Adipocyte (in vitro differentiated cells): ENCODE data around the gene MIDN.
"Not testable (repeated sequence)": the region's sequence is repeated elsewhere in the genome, so short reads cannot be mapped to it uniquely, and the experiment has no call there.

ENCODE experiments used
- DNase-seq: peaks from one replicate; pipeline ENCODE4 v3.0.0-alpha.2; 2015; ENCODE audit warnings: low read depth
- H3K27me3 ChIP-seq: replicated peaks from 2 replicates; pipeline ENCODE4 v1.7.0; 2013; ENCODE audit warnings: mild to moderate bottlenecking, low read length, moderate library complexity; ENCODE audit not compliant: control insufficient read depth, insufficient read depth
- H3K36me3 ChIP-seq: 2 replicates; pipeline ENCODE4 v1.7.0; 2013; ENCODE audit warnings: low read length, mild to moderate bottlenecking, moderate library complexity; ENCODE audit not compliant: control insufficient read depth, insufficient read depth, severe bottlenecking
- H3K4me1 ChIP-seq: 2 replicates; pipeline ENCODE4 v1.7.0; 2013; ENCODE audit warnings: mild to moderate bottlenecking, low read length, moderate library complexity; ENCODE audit not compliant: control insufficient read depth, insufficient read depth
- H3K4me3 ChIP-seq: 2 replicates; pipeline ENCODE4 v1.7.0; 2013; ENCODE audit warnings: mild to moderate bottlenecking, low read length, moderate library complexity
- H3K9ac ChIP-seq: 2 replicates; pipeline ENCODE4 v1.7.0; 2013; ENCODE audit warnings: mild to moderate bottlenecking, low read length, moderate library complexity
- H3K9me3 ChIP-seq: 2 replicates; pipeline ENCODE4 v1.7.0; 2013; ENCODE audit warnings: mild to moderate bottlenecking, low read length, moderate library complexity; ENCODE audit not compliant: control insufficient read depth

MIDN gene

GRCh38 chr19:1304197-1304924 is 56.0 kb downstream of the MIDN start:
- Histone ChIP-seq H3K4me3 (no peak overlapping the region), H3K9ac (no peak overlapping the region), H3K36me3 (no peaks in the 10 kb centered on the region), H3K27me3 (peaks cover 9% of the 10 kb centered on the region), H3K9me3 (no peaks in the 10 kb centered on the region), H3K4me1 (no peaks in the 10 kb centered on the region)
- no peak for DNase-seq

DNA sequence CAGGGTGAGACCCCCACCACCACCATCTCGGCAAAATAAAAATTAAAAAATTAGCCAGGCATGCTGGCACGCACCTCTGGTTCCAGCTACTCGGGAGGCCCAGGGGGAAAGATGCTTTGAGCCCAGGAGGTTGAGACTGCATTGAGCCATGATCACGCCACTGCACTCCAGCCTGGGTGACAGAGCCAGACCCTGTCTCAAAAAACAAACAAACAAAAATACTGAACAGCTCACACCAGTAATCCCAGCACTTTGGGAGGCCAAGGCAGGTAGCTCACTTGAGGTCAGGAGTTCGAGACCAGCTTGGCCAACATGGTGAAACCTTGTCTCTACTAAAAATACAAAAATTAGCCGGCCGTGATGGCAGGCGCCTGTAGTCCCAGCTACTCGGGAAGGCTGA is 57.0 kb downstream of the MIDN start:
- not testable (repeated sequence) for DNase-seq, H3K9me3 ChIP-seq, H3K4me1 ChIP-seq, H3K4me3 ChIP-seq, H3K9ac ChIP-seq, H3K36me3 ChIP-seq
- peaks cover 15% of the 10 kb centered on the region for H3K27me3 ChIP-seq

- H3K9me3 ChIP-seq: no peaks in the 10 kb centered on the region
- H3K36me3 ChIP-seq: no peaks in the 10 kb centered on the region
- H3K4me3 ChIP-seq: no peak overlapping the region
- H3K9ac ChIP-seq: no peak overlapping the region
- H3K4me1 ChIP-seq: no peaks in the 10 kb centered on the region
- H3K27me3 ChIP-seq: peaks cover 15% of the 10 kb centered on the region
- DNase-seq: no peak
These were observed 58.9 kb downstream of the MIDN start for GRCh38 chr19:1307320-1307719.

GRCh38 chr19:1307755-1308303 is 59.4 kb downstream of the MIDN start:
- H3K4me1 ChIP-seq: no peaks in the 10 kb centered on the region
- no peak overlapping the region for H3K9ac ChIP-seq
- peaks cover 15% of the 10 kb centered on the region for H3K27me3 ChIP-seq
- no peaks in the 10 kb centered on the region for H3K9me3 ChIP-seq
- DNase-seq: no peak
- H3K4me3 ChIP-seq: no peak overlapping the region
- H3K36me3 ChIP-seq: no peaks in the 10 kb centered on the region

- no peak for DNase-seq
- H3K36me3 ChIP-seq: no peaks in the 10 kb centered on the region
- no peaks in the 10 kb centered on the region for H3K9me3 ChIP-seq
- no peaks in the 10 kb centered on the region for H3K4me1 ChIP-seq
- H3K4me3 ChIP-seq: no peak overlapping the region
- H3K27me3 ChIP-seq: peaks cover 23% of the 10 kb centered on the region
- H3K9ac ChIP-seq: no peak overlapping the region
These were observed 60.3 kb downstream of the MIDN start for GRCh38 chr19:1308718-1309117.
